Thoracic aorta (tissue), 2 donors: ENCODE measurements around the gene UNC119. TPM values are rescaled to one million over a fixed set of nuclear protein-coding genes. Genes with fewer than 3 reads are reported as not detected.

ENCODE experiments used
- ATAC-seq: fragments of 150-250 bp; one replicate; pipeline ENCODE4 v1.8.0; 2017; ENCODE audit warnings: low read depth; ENCODE audit not compliant: insufficient number of reproducible peaks, low FRiP score
- DNase-seq: peaks from one replicate; pipeline ENCODE4 v3.0.0-alpha.2; 2020; ENCODE audit warnings: low spot score
- H3K27ac ChIP-seq, 2 donors: fragments of 200-600 bp; sonication (generic); 1 replicate in 1 of 2; 2 replicates in 1 of 2; pipeline ENCODE4 v1.5.1; 2016; ENCODE audit warnings: mild to moderate bottlenecking in 2 of 2, moderate library complexity in 2 of 2
- H3K27me3 ChIP-seq: fragments of 200-600 bp; sonication (generic); replicated peaks from 2 replicates; pipeline ENCODE4 v1.6.0; 2016; ENCODE audit warnings: mild to moderate bottlenecking; ENCODE audit not compliant: insufficient read depth
- H3K36me3 ChIP-seq: fragments of 200-600 bp; sonication (generic); one replicate; pipeline ENCODE4 v1.5.1; 2016
- H3K4me1 ChIP-seq, 2 donors: fragments of 200-600 bp; sonication (generic); 1 replicate in 1 of 2; 2 replicates in 1 of 2; pipeline versions ENCODE4 v1.5.1 to v1.6.0; 2016; ENCODE audit warnings: low read depth in 2 of 2, mild to moderate bottlenecking in 1 of 2; ENCODE audit not compliant: control insufficient read depth in 1 of 2
- H3K4me3 ChIP-seq: fragments of 200-600 bp; sonication (generic); 2 replicates; pipeline ENCODE4 v1.5.1; 2016; ENCODE audit warnings: mild to moderate bottlenecking
- H3K9me3 ChIP-seq: fragments of 200-600 bp; sonication (generic); 2 replicates; pipeline ENCODE4 v1.5.1; 2016
- CTCF ChIP-seq: fragments of 200-600 bp; sonication (generic); IDR thresholded peaks from one replicate; pipeline ENCODE4 v1.5.1; 2019; ENCODE audit warnings: antibody characterized with exemption
- total RNA-seq, 2 donors: library from RNA; depleted of rRNA; stranded (reverse); fragments of >200 nt; gene quantifications; one replicate each; pipeline versions ENCODE4 v1.1.0 to v1.2.3, GENCODE V29; 2016

UNC119 gene
- total RNA-seq, 2 donors from 2014 or later, result 27.8 to 34.9 TPM

GRCh38 chr17:28498652-28499363 is 53.6 kb downstream of the UNC119 start:
- Histone ChIP-seq H3K9me3 (no peaks in the 10 kb centered on the region), H3K4me1 (no peaks in the 10 kb centered on the region), H3K4me3 (no peak overlapping the region), H3K27me3 (peaks cover 3% of the 10 kb centered on the region), H3K36me3 (no peaks in the 10 kb centered on the region), H3K27ac (no peak overlapping the region)
- TF ChIP-seq CTCF, result no peak
- no peak for ATAC-seq
- no peak for DNase-seq

GRCh38 chr17:28497931-28498330 is 54.5 kb downstream of the UNC119 start:
- no peaks in the 10 kb centered on the region for H3K9me3 ChIP-seq
- TF ChIP-seq CTCF, result no peak
- H3K4me1 ChIP-seq, result no peaks in the 10 kb centered on the region
- H3K27me3 ChIP-seq, result peaks cover 3% of the 10 kb centered on the region
- no peaks in the 10 kb centered on the region for H3K36me3 ChIP-seq
- H3K27ac ChIP-seq, result no peak overlapping the region
- H3K4me3 ChIP-seq, result no peak overlapping the region
- DNase-seq, result no peak
- ATAC-seq, result no peak

Other genes starting within 250 kb of the UNC119 start
- gene TMEM97, start 233.4 kb downstream of the UNC119 start, total RNA-seq, result 1 to 10 TPM; 1.1 to 5.9 TPM
- gene IFT20, start 217.2 kb downstream of the UNC119 start, total RNA-seq, result 10 to 100 TPM; 37.4 to 38.4 TPM
- 10 to 100 TPM; 43.3 to 66.1 TPM for gene TNFAIP1, start 216.9 kb downstream of the UNC119 start, total RNA-seq
- 10 to 100 TPM; 54.9 to 68.2 TPM for gene POLDIP2, start 195.1 kb downstream of the UNC119 start, total RNA-seq
- gene SEBOX, start 187.4 kb downstream of the UNC119 start, total RNA-seq, result not detected
- 1 to 10 TPM; 1.1 to 3.1 TPM for gene VTN, start 182.3 kb downstream of the UNC119 start, total RNA-seq
- 10 to 100 TPM; 19.5 to 24.1 TPM for gene SARM1, start 180.9 kb downstream of the UNC119 start, total RNA-seq
- 10 to 100 TPM; 11.9 to 29.2 TPM for gene SLC46A1, start 146.4 kb downstream of the UNC119 start, total RNA-seq
- not detected for gene SLC13A2, start 79.0 kb downstream of the UNC119 start, total RNA-seq
- not detected for gene FOXN1, start 46.3 kb downstream of the UNC119 start, total RNA-seq
- 10 to 100 TPM; 39.1 to 63.1 TPM for gene PIGS, start 18.9 kb upstream of the UNC119 start, total RNA-seq
- 10 to 100 TPM; 43.3 to 43.7 TPM for gene ALDOC, start 24.3 kb upstream of the UNC119 start, total RNA-seq
- gene SPAG5, start 46.4 kb upstream of the UNC119 start, total RNA-seq, result 1 to 10 TPM; 1.6 to 5.9 TPM
- 10 to 100 TPM in 1 of 2 donors, 1 to 10 TPM in 1; 8.0 to 11.8 TPM for gene RSKR, start 61.6 kb upstream of the UNC119 start, total RNA-seq
- 100 to 1,000 TPM; 125 to 139 TPM for gene BLTP2, start 92.5 kb upstream of the UNC119 start, total RNA-seq
- 10 to 100 TPM; 52.3 to 53.1 TPM for gene SDF2, start 109.3 kb upstream of the UNC119 start, total RNA-seq
- 100 to 1,000 TPM in 1 of 2 donors, 10 to 100 TPM in 1; 45.6 to 133 TPM for gene SUPT6H, start 109.6 kb upstream of the UNC119 start, total RNA-seq
- 1 to 10 TPM; 1.1 to 1.8 TPM for gene PROCA1, start 159.3 kb upstream of the UNC119 start, total RNA-seq
- 100 to 1,000 TPM; 288 to 381 TPM for gene RAB34, start 165.2 kb upstream of the UNC119 start, total RNA-seq
- 100 to 1,000 TPM; 279 to 387 TPM for gene RPL23A, start 167.4 kb upstream of the UNC119 start, total RNA-seq
- 1 to 10 TPM in 1 of 2 donors, not detected in 1; 1.9 TPM for gene TLCD1, start 173.6 kb upstream of the UNC119 start, total RNA-seq
- gene NEK8, start 176.2 kb upstream of the UNC119 start, total RNA-seq, result 1 to 10 TPM; 1.5 to 2.2 TPM
- gene TRAF4, start 191.4 kb upstream of the UNC119 start, total RNA-seq, result 10 to 100 TPM in 1 of 2 donors, 1 to 10 TPM in 1; 9.9 to 22.4 TPM